CD4-positive, alpha-beta T cell (primary cell): ENCODE measurements around the gene PLEKHA1. TPM values are rescaled to one million over a fixed set of nuclear protein-coding genes. Genes with fewer than 3 reads are reported as not detected.

ENCODE experiments used
- ATAC-seq: fragments of 200-7000 bp; cut with Tn5 transposase; one replicate; pipeline ENCODE4 v1.10.0; 2022; ENCODE audit warnings: mild to moderate bottlenecking; ENCODE audit not compliant: poor library complexity
- CTCF ChIA-PET: fragments of 350-600 bp; sonication (Branson Sonifier 250); formaldehyde crosslinking; loops from one replicate; lab custom pipeline; 2021; ENCODE audit warnings: antibody characterized with exemption, inconsistent platforms; lab: Charles Lee
- POLR2A ChIA-PET: fragments of 350-600 bp; sonication (Branson Sonifier 250); formaldehyde crosslinking; loops from one replicate; lab custom pipeline; 2021; ENCODE audit warnings: antibody characterized with exemption, inconsistent platforms; lab: Charles Lee
- DNase-seq, 14 experiments: peaks; one replicate each; pipeline ENCODE4 v3.0.0-alpha.2; 2013 to 2020; ENCODE audit warnings: mixed read lengths in 2 of 14
- H3K27ac ChIP-seq, 2 donors: one replicate each; pipeline versions ENCODE4 v1.5.1 to v1.7.0; 2013; ENCODE audit warnings: low read length in 2 of 2, low read depth in 1 of 2, mild to moderate bottlenecking in 1 of 2
- H3K27me3 ChIP-seq, 2 experiments: 1 replicate in 1 of 2; 2 replicates in 1 of 2; pipeline versions ENCODE4 v1.6.1 to v1.7.0; 2013; ENCODE audit warnings: low read length in 2 of 2, control low read depth in 1 of 2, mild to moderate bottlenecking in 1 of 2, moderate library complexity in 1 of 2; ENCODE audit not compliant: insufficient read depth in 2 of 2, control insufficient read depth in 1 of 2
- H3K36me3 ChIP-seq: one replicate; pipeline ENCODE4 v1.6.1; 2013; ENCODE audit warnings: low read length, control low read depth; ENCODE audit not compliant: insufficient read depth
- H3K4me1 ChIP-seq: one replicate; pipeline ENCODE4 v1.6.1; 2013; ENCODE audit warnings: low read length, control low read depth; ENCODE audit not compliant: insufficient read depth
- H3K4me3 ChIP-seq: one replicate; pipeline ENCODE4 v1.5.1; 2013; ENCODE audit warnings: mild to moderate bottlenecking, low read length, moderate library complexity
- H3K9me3 ChIP-seq, 2 experiments: 1 replicate in 1 of 2; 2 replicates in 1 of 2; pipeline versions ENCODE4 v1.6.1 to v1.7.0; 2013; ENCODE audit warnings: low read length in 2 of 2, mild to moderate bottlenecking in 2 of 2, control low read depth in 1 of 2, moderate library complexity in 1 of 2; ENCODE audit not compliant: control insufficient read depth in 1 of 2, insufficient read depth in 1 of 2
- H3K27ac Mint-ChIP-seq: one replicate; pipeline ENCODE4 v1.8.0; 2020; ENCODE audit warnings: mixed read lengths
- H3K27me3 Mint-ChIP-seq: one replicate; pipeline ENCODE4 v1.8.0; 2021; ENCODE audit warnings: mixed read lengths
- H3K36me3 Mint-ChIP-seq: one replicate; pipeline ENCODE4 v1.8.0; 2021; ENCODE audit warnings: low read depth, mixed read lengths
- H3K4me1 Mint-ChIP-seq: one replicate; pipeline ENCODE4 v1.8.0; 2021; ENCODE audit warnings: low read depth, mixed read lengths
- H3K4me3 Mint-ChIP-seq: one replicate; pipeline ENCODE4 v1.8.0; 2020; ENCODE audit warnings: mild to moderate bottlenecking, mixed read lengths
- H3K9me3 Mint-ChIP-seq: one replicate; pipeline ENCODE4 v1.8.0; 2020; ENCODE audit warnings: mixed read lengths
- intact Hi-C, 2 experiments: fragments of 100-400 bp; cut with DNase I in 1 of 2; cut with micrococcal nuclease in 1 of 2; formaldehyde crosslinking; loops; one replicate each; pipeline versions ENCODE4 v1.15.1 to v1.9.0; 2023 to 2025; cut with DNase I, micrococcal nuclease
- total RNA-seq, 174 experiments: library from RNA in 2 of 174; stranded (reverse) in 2 of 174; gene quantifications; one replicate each; pipeline ENCODE4 v1.2.3 and lab custom pipeline; 2021 to 2026
- TF ChIP-seq, protein P1 (sequence below): fragments of 200-600 bp; IDR thresholded peaks from one replicate; pipeline ENCODE4 v1.8.0; 2022; ENCODE audit warnings: antibody characterized with exemption, mild to moderate bottlenecking

The PLEKHA1 gene
- total RNA-seq, 2 experiments from 2014 or later = 24.9 to 26.8 TPM

DNA sequence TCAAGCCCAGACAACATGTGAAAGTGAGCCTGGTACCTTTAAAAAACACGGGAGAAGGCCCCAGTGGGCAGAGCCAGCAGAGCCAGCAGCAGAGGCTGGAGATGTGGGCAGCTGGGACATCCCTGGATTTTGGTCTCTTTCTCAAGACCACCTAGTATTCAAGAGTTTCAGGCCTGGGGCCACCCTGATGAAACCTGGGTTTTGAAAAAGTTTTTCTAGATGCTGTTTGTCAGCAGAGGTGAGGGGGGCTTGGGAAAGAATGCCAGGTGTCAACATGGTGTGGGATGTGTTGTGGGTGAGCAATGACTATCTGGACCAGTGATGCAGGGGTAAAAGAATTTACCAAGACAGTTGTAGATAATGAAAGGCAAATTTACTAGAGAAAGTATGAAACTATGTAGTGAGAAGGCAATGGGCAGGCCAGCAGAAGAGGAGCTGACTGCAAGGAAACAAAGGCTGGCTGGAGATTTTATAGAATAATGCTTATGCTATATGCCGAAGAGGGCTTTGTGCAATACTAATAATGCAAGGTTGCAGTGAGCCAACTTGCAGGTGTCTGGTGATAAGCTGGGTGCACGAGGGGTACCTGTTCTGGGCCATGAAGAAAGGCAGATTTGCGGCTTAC, 28.1 kb upstream of the PLEKHA1 start:
- POLR2A ChIA-PET = no interaction called here
- H3K27ac Mint-ChIP-seq = no peak overlapping the region
- no peaks in the 10 kb centered on the region for H3K27me3 ChIP-seq

DNA sequence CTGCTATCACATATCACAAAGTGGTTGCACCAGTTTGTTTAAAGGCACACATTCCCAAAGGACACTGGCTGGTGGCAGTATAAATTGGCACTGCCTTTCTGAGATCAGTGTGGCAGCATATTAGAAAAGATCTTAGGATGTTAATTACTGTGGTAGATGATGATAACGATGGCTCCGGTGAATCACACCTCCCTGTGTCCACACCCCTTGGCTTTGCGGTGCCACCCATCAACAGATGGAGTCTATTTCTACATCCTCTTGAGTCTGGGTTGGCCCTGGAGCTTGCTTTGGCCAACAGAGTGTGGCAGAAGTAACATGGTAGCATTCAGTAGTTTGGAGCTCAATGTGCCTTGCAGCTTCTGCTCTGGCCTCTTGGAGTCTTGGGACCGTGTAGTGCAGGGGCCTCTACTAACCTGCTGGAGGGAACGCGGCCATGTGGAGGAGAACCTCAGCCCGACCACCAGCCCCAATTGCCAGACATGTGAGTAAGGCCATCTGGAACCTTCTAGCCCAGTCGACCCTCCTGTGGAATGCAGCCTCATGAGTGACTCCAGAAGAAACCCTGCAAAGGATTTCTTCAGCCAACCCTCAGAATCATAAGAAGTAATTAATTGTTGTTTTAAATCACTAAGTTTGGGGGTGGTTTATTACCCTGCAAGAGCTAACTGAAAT, 27.2 kb upstream of the PLEKHA1 start:
- ATAC-seq = no peak
- no peaks in the 10 kb centered on the region for H3K27me3 Mint-ChIP-seq
- Histone ChIP-seq H3K4me1 (peaks cover 4% of the 10 kb centered on the region), H3K4me3 (no peak overlapping the region), H3K27me3 (peaks cover 0 to 2% of the 10 kb centered on the region in 2 experiments), H3K36me3 (no peaks in the 10 kb centered on the region), H3K27ac (no peak overlapping the region), H3K9me3 (no peaks in the 10 kb centered on the region)
- TF ChIP-seq, protein P1, sequence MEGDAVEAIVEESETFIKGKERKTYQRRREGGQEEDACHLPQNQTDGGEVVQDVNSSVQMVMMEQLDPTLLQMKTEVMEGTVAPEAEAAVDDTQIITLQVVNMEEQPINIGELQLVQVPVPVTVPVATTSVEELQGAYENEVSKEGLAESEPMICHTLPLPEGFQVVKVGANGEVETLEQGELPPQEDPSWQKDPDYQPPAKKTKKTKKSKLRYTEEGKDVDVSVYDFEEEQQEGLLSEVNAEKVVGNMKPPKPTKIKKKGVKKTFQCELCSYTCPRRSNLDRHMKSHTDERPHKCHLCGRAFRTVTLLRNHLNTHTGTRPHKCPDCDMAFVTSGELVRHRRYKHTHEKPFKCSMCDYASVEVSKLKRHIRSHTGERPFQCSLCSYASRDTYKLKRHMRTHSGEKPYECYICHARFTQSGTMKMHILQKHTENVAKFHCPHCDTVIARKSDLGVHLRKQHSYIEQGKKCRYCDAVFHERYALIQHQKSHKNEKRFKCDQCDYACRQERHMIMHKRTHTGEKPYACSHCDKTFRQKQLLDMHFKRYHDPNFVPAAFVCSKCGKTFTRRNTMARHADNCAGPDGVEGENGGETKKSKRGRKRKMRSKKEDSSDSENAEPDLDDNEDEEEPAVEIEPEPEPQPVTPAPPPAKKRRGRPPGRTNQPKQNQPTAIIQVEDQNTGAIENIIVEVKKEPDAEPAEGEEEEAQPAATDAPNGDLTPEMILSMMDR = no peak
- H3K4me1 Mint-ChIP-seq = peaks cover 6% of the 10 kb centered on the region
- CTCF ChIA-PET = no interaction called here
- H3K36me3 Mint-ChIP-seq = no peaks in the 10 kb centered on the region
- no peaks in the 10 kb centered on the region for H3K9me3 Mint-ChIP-seq
- intact Hi-C loops = no loop called here
- POLR2A ChIA-PET = interaction anchor here (0.6 kb wide), 1 partner anchor 356 kb away, joined by 3 read pairs; no protein-coding TSS in a partner anchor
- no peak for DNase-seq
- H3K4me3 Mint-ChIP-seq = no peak overlapping the region
- no peak overlapping the region for H3K27ac Mint-ChIP-seq

More for the DNA sequence above, 28.1 kb upstream of the PLEKHA1 start:
- Histone ChIP-seq H3K4me1 (peaks cover 7% of the 10 kb centered on the region), H3K4me3 (no peak overlapping the region), H3K27ac (no peak overlapping the region), H3K9me3 (no peaks in the 10 kb centered on the region), H3K36me3 (no peaks in the 10 kb centered on the region)
- TF ChIP-seq, protein P1 = no peak
- Mint-ChIP-seq H3K36me3 (no peaks in the 10 kb centered on the region), H3K9me3 (no peaks in the 10 kb centered on the region), H3K27me3 (no peaks in the 10 kb centered on the region), H3K4me3 (no peak overlapping the region), H3K4me1 (peaks cover 6% of the 10 kb centered on the region)
- CTCF ChIA-PET = no interaction called here
- ATAC-seq (no peak), DNase-seq (no peak)
- intact Hi-C loops = no loop called here

DNA sequence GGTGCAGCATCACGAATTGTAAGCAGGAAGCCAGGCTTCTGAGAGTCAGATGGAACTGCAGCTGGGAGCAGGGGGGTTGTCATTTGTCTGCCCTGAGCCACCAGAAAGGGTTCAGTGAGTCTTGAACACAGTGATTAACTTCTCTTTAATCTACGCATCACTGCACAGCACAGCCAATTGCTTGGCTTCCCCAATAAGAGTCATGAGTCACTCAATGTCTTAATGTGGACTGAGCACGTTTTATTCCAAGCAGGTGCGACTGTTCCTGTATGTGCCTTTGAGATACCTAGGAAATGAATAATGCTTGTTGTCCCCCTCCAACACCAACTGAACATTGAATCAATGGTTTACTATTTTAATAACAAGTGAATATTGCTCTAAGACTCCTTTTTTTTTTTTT, 26.0 kb upstream of the PLEKHA1 start:
- H3K9me3 ChIP-seq = no peaks in the 10 kb centered on the region
- ATAC-seq = no peak
- CTCF ChIA-PET = no interaction called here

More for the DNA sequence above, 26.0 kb upstream of the PLEKHA1 start:
- H3K27me3 ChIP-seq = peaks cover 0 to 2% of the 10 kb centered on the region in 2 experiments
- H3K4me1 ChIP-seq = no peaks in the 10 kb centered on the region
- POLR2A ChIA-PET = no interaction called here
- no peak overlapping the region for H3K27ac Mint-ChIP-seq
- H3K4me3 Mint-ChIP-seq = no peak overlapping the region
- TF ChIP-seq, protein P1 = no peak
- no peaks in the 10 kb centered on the region for H3K4me1 Mint-ChIP-seq
- H3K27me3 Mint-ChIP-seq = no peaks in the 10 kb centered on the region
- no peak overlapping the region for H3K27ac ChIP-seq
- no peaks in the 10 kb centered on the region for H3K9me3 Mint-ChIP-seq
- H3K36me3 ChIP-seq = no peaks in the 10 kb centered on the region
- intact Hi-C loops = no loop called here
- H3K36me3 Mint-ChIP-seq = no peaks in the 10 kb centered on the region
- H3K4me3 ChIP-seq = no peak overlapping the region
- DNase-seq = no peak
